ENCODE results near the gene RFTN1.

DNA sequence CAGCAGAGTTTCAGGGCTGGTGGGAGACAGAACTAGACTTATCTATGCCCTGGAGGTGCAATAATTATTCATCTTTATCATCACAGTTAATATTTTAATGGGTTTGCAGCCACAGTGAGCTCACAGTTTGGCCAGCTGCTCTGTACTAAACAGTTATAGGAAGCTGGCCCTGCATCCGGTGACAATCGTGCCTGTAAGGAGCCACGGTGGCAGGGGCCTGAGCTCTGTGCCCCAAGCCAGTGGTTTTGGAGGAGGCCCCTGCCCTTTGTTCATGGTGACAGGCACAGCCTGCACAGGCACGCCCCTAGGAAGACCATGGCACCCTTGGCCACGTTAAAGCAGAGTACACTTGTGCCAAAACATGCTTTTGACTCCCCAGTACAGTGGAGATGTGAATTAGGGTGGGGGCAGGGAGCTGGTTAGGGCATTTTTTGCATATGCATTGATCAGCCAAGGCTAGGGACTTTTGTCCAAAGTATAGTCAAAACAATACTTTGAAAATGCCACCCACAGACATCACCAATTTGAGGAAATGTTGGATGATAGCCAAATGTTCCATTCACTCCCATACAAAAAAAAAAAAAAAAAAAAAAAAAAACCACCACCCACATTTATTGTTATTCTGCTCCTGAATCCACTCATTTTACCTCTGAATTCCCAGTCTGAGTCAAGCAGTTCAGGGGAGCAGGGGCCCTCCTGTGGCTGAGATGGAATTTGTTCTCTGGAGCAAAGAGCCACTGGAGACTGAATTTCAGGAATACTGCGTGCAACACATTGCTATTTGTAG, 3.4 kb upstream of the RFTN1 start:
- no peak for TF ChIP-seq NRF1 (conservative IDR thresholded peaks at IDR 0.05 in 1 of 2, IDR thresholded peaks at IDR 0.05 in 1 of 2)
- TF ChIP-seq NR1H2 (CRISPR knock-in tag; IDR thresholded peaks at IDR 0.05) = no peak
- TF ChIP-seq CXXC5 (CRISPR knock-in tag; IDR thresholded peaks at IDR 0.05) = no peak
- no peak for TF ChIP-seq EP300 (IDR thresholded peaks at IDR 0.05; ENCODE audit: low read length)
- TF ChIP-seq, protein P1, sequence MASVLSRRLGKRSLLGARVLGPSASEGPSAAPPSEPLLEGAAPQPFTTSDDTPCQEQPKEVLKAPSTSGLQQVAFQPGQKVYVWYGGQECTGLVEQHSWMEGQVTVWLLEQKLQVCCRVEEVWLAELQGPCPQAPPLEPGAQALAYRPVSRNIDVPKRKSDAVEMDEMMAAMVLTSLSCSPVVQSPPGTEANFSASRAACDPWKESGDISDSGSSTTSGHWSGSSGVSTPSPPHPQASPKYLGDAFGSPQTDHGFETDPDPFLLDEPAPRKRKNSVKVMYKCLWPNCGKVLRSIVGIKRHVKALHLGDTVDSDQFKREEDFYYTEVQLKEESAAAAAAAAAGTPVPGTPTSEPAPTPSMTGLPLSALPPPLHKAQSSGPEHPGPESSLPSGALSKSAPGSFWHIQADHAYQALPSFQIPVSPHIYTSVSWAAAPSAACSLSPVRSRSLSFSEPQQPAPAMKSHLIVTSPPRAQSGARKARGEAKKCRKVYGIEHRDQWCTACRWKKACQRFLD (CRISPR knock-in tag; IDR thresholded peaks at IDR 0.05) = no peak
- TF ChIP-seq, protein P2, sequence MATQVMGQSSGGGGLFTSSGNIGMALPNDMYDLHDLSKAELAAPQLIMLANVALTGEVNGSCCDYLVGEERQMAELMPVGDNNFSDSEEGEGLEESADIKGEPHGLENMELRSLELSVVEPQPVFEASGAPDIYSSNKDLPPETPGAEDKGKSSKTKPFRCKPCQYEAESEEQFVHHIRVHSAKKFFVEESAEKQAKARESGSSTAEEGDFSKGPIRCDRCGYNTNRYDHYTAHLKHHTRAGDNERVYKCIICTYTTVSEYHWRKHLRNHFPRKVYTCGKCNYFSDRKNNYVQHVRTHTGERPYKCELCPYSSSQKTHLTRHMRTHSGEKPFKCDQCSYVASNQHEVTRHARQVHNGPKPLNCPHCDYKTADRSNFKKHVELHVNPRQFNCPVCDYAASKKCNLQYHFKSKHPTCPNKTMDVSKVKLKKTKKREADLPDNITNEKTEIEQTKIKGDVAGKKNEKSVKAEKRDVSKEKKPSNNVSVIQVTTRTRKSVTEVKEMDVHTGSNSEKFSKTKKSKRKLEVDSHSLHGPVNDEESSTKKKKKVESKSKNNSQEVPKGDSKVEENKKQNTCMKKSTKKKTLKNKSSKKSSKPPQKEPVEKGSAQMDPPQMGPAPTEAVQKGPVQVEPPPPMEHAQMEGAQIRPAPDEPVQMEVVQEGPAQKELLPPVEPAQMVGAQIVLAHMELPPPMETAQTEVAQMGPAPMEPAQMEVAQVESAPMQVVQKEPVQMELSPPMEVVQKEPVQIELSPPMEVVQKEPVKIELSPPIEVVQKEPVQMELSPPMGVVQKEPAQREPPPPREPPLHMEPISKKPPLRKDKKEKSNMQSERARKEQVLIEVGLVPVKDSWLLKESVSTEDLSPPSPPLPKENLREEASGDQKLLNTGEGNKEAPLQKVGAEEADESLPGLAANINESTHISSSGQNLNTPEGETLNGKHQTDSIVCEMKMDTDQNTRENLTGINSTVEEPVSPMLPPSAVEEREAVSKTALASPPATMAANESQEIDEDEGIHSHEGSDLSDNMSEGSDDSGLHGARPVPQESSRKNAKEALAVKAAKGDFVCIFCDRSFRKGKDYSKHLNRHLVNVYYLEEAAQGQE (IDR thresholded peaks at IDR 0.05; ENCODE audit: borderline replicate concordance) = no peak
- TF ChIP-seq, protein P2 (CRISPR knock-in tag; IDR thresholded peaks at IDR 0.05; ENCODE audit: low read depth) = no peak
- TF ChIP-seq POLR2A (conservative IDR thresholded peaks at IDR 0.05) = no peak
